Right lung (tissue), 10 donors: ENCODE results near the gene VAPB. TPM values are rescaled to one million over a fixed set of nuclear protein-coding genes. Genes with fewer than 3 reads are reported as not detected.
"Not testable (repeated sequence)": the region's sequence is repeated elsewhere in the genome, so short reads cannot be mapped to it uniquely, and the experiment has no call there.

ENCODE experiments used
- DNase-seq, 2 donors: peaks; one replicate each; pipeline ENCODE4 v3.0.0-alpha.2; 2013
- long read RNA-seq, 8 donors: transcript quantifications; one replicate each; lab custom pipeline, GENCODE V29; 2026
- polyA plus RNA-seq, 5 donors: library from polyadenylated mRNA; unstranded; fragments of 120-200 nt; gene quantifications; one replicate each; pipeline versions ENCODE4 v1.2.1 to v1.2.3, GENCODE V29; 2013; ENCODE audit warnings: inconsistent platforms in 1 of 5, low replicate concordance in 1 of 5; ENCODE audit not compliant: insufficient read length in 5 of 5, insufficient read depth in 1 of 5

Gene VAPB
- polyA plus RNA-seq: 10 to 100 TPM; 38.3 to 46.4 (median 41.8) TPM
- long read RNA-seq, donor 1, full-length matches to known transcripts: 14 of 53 reads
- long read RNA-seq, donor 1, partial matches to known transcripts: 39 of 53 reads
- long read RNA-seq, donor 1, other reads (novel, unspliced or antisense): 0 of 53 reads
- long read RNA-seq, donor 2, full-length matches to known transcripts: 10 of 10 reads
- long read RNA-seq, donor 2, partial matches to known transcripts: 0 of 10 reads
- long read RNA-seq, donor 2, other reads (novel, unspliced or antisense): 0 of 10 reads
- long read RNA-seq, donor 3, full-length matches to known transcripts: 4 of 28 reads
- long read RNA-seq, donor 3, partial matches to known transcripts: 24 of 28 reads
- long read RNA-seq, donor 3, other reads (novel, unspliced or antisense): 0 of 28 reads
- long read RNA-seq, donor 4, full-length matches to known transcripts: 11 of 11 reads
- long read RNA-seq, donor 4, partial matches to known transcripts: 0 of 11 reads
- long read RNA-seq, donor 4, other reads (novel, unspliced or antisense): 0 of 11 reads
- long read RNA-seq, donor 5, full-length matches to known transcripts: 18 of 23 reads
- long read RNA-seq, donor 5, partial matches to known transcripts: 5 of 23 reads
- long read RNA-seq, donor 5, other reads (novel, unspliced or antisense): 0 of 23 reads
- long read RNA-seq, donor 6, full-length matches to known transcripts: 19 of 19 reads
- long read RNA-seq, donor 6, partial matches to known transcripts: 0 of 19 reads
- long read RNA-seq, donor 6, other reads (novel, unspliced or antisense): 0 of 19 reads
- long read RNA-seq, donor 7, full-length matches to known transcripts: 5 of 5 reads
- long read RNA-seq, donor 7, partial matches to known transcripts: 0 of 5 reads
- long read RNA-seq, donor 7, other reads (novel, unspliced or antisense): 0 of 5 reads
- long read RNA-seq, donor 8, full-length matches to known transcripts: 5 of 5 reads
- long read RNA-seq, donor 8, partial matches to known transcripts: 0 of 5 reads
- long read RNA-seq, donor 8, other reads (novel, unspliced or antisense): 0 of 5 reads

- peak; percentile 95 to 96 for DNase-seq
Observed at GRCh38 chr20:58388882-58389323, at the start of gene VAPB. VAPB (plus strand) TSS chr20:58389229; CDS start chr20:58389460, 231 bp downstream.

GRCh38 chr20:58339741-58340140 lies 49.3 kb upstream of the VAPB start:
- DNase-seq: no peak

DNA sequence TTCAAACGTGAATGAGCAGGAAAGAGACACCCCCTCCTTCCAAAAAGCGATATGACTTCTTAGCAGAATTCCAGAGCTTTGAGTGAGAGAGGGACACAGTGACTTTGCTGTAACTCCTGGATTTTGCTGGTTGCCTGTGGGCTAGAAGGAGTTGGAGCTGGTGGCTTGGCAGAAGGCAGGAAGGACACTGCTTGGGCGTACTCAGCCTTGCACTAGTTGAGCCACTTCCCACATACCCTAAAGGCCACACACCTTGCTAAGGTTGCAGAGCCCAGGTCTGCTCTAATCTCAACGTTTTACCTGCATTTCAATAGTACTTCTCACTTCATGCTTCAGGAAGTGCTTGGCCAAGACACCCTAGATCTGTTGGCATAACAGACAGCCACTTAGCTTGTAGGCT lies 48.9 kb upstream of the VAPB start:
- DNase-seq: no peak

DNA sequence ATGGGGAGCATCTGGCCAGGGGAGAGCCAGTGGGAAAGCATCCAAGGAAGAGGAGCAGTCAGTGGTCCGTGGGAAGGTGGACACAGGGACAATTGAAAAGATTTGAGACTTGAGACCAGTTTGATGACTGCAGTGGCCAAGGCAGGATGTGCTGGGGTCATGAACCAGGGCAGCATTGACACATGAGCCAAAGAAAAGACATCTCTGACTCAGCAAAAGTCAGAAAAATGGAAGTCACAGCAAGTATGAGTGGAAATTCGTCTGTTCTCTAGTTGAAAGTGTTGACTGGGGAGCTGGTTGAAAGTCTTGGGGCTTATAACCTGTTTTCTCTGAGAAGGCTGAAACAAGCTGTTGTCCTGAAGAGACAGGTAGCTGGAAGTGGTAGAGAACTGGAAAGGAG lies 48.2 kb upstream of the VAPB start:
- DNase-seq: no peak

GRCh38 chr20:58342104-58342945 lies 46.7 kb upstream of the VAPB start:
- no peak for DNase-seq

GRCh38 chr20:58344741-58345140 lies 44.3 kb upstream of the VAPB start:
- no peak for DNase-seq

GRCh38 chr20:58349570-58349969 lies 39.5 kb upstream of the VAPB start:
- DNase-seq: no peak

- DNase-seq: no peak
Observed at GRCh38 chr20:58352468-58352867, 36.6 kb upstream of the VAPB start.

DNA sequence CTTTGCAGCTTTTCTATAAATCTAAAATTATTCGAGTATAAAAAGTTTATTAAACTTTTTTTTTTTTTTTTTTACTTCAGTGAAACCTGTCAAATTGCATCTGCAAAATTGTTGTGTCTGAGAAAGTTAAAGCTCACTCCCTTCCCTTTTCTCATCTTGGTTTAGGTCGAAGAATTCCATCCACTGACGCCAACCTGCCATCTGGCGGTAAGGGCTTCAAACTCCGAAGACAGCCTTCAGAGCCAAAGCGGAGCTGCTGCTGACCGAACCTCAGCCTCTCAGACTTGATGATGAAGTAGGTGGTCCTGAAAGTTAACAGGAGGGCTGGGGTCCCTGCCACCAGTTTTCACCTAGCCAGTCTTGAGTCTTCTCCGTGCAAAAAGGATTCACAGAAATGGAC lies 29.6 kb upstream of the VAPB start:
- peak; percentile 7 to 16 for DNase-seq

GRCh38 chr20:58360936-58361335 lies 28.1 kb upstream of the VAPB start:
- no peak for DNase-seq

DNA sequence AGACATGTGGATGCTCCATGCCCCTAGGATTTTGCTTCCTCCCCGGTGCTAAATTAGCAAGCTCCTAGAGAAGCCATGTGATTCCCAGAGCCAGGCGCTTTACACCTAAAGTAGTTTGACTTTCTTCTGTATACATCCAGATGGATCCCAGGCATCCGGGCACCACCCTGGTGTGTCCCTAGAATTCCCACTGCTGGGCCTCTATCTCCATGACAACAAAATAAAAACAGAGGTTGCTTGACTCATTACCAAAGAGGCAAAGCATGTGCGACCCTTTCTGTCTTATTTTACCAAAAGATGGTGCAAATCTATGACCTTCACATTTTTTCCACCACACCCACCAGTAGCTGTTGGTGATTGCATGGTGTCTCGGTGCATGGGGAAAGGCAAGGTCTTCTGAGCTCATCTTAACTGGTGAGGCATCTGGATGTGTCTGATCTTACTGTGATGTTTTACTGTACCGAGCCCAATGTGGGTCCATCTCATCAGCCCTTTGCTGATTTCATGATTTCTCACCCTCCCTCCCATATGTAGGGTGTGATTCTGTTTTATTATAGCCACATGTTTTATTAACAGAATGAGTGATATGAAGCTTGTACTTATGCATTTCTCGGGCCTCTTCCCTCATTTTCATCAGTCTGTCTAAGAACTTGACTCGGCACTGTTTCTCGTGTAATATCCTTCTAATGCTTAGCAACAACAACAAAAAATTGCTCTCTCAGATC lies 27.4 kb upstream of the VAPB start:
- DNase-seq: no peak

GRCh38 chr20:58362206-58362516 lies 26.9 kb upstream of the VAPB start:
- DNase-seq: no peak

DNA sequence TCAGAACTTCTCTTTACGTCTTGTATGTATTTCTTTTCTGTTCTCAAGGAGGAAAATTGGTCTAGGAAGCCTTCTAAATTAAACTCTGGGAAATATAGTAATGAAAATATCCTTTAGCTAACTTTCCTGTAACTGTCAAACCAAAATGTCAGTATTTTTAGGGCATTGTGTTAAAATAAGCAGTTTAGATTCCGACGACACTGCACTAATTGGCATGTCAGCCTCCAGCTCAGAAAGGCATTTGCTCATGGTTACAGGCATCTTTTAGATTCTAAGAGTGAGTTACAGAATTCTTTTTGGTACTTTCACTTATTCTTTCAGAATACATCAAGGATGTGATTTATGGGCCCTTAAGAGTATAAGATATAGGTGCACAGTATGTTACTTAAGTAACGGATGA lies 26.1 kb upstream of the VAPB start:
- DNase-seq: no peak

DNA sequence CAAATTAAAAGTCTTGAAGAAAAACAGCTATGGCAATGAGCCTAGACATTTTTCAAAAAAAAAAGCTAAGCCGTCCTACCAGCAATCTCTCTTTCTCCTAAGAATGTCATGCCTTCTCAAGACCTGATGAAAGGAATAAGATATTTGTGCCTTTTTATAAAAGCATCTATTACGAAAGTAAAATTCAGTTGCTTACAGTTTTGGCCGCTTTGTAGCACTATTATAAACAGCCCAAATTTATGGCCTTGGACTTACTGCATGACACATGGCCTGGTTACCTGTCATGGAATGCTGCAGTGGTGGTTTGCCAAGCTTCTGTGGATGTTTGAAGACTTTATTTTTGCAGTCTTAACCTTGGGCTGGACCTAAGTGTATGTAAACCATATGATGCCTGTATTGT lies 22.2 kb upstream of the VAPB start:
- no peak for DNase-seq

DNA sequence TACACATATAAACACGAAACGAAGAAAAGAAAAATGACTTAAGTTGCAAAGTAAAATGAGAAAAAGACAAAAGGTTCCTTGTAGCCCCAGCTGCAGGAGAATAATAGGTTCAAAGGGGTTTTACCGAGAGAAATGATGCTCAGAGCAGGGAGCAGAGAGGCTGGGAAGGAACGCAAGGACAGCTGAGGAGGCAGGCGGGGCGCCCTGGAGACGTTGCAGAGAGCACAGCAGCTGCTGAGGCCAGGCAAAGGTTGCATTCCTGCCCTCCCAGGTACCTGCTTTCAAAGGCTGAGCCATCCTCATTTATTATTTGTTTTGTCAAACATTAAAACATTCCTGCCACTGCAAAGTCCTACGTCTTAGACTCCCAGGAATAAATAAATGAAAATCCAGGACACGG lies 16.2 kb upstream of the VAPB start:
- DNase-seq: no peak

DNA sequence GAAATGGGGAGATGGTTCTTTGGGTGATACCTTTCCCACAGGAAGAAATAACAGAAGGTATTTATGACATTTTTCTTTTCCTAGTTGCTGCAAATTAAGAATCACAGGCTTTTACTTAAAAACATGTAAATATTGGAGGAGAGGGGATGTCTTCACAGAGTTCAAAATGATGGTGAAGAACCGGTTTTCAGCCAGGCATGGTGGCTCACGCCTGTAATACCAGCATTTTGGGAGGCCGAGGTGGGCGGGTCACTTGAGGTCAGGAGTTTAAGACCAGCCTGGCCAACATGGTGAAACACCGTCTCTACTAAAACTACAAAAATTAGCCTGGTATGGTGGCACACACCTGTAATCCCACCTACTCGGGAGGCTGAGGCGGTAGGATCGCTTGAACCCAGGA lies 15.7 kb upstream of the VAPB start:
- DNase-seq: not testable (repeated sequence)

- no peak for DNase-seq
Observed at GRCh38 chr20:58374027-58374850, 14.8 kb upstream of the VAPB start.

DNA sequence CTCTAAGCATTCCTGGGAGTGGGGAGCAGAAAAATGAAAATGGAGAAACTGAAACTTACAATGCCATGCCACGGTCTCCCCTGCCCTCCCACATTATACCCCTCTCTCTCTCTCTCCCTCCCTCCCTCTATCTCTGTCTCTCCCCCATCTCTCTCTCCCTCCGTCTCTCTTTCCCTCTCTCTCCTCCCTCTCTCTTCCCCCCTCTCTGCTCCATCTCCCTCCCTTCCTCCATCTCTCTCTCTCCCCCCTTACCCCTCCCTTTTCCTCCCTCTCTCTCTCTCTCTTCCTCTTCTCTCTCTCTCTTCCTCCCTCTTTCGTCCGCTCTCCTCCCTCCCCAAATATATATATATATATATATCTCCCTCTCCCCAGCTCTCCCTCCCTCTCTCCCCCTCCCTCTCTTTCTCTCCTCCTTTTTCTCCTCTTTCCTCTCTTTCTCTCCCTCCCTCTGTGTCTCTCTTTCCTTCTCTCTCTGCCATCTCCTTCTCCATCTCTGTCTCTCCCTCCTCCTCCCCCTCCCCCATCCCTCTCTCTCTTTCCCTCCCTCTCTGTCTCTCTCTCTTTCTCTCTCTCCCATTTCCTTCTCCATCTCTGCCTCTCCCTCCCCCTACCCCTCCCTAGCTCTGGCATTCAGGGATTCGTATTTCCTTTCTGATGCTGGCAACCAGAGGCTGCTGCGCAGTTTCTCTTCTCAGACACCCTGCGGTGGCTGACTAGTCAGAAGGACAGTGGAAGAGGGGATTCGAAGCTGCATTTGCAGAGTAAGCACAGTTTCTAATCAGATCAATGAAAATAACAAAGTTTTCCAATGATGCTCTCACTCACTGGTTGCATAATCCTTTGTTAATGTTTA lies 13.9 kb upstream of the VAPB start:
- peak; percentile 15 to 47 for DNase-seq
